Heart left ventricle (tissue), 16 donors: Measurements from ENCODE around the gene MARCHF10. TPM values are rescaled to one million over a fixed set of nuclear protein-coding genes. Genes with fewer than 3 reads are reported as not detected.

Experiments used
- ATAC-seq, 4 donors: fragments of 200-7000 bp; cut with Tn5 transposase; one replicate each; pipeline ENCODE4 v1.9.1; 2020 to 2022; ENCODE audit warnings: moderate library complexity in 4 of 4, mild to moderate bottlenecking in 3 of 4, moderate number of reproducible peaks in 1 of 4
- DNase-seq, 5 donors: peaks; one replicate each; pipeline ENCODE4 v3.0.0-alpha.2; 2020
- H3K27ac ChIP-seq, 12 donors: fragments of 200-600 bp; sonication (generic) in 4 of 12; one replicate each; pipeline versions ENCODE4 v1.5.0 to v1.8.0; 2016 to 2022; ENCODE audit warnings: mild to moderate bottlenecking in 2 of 12
- H3K27me3 ChIP-seq, 9 donors: fragments of 200-600 bp; sonication (generic) in 2 of 9; one replicate each; pipeline versions ENCODE4 v1.5.1 to v1.8.0; 2016 to 2022; ENCODE audit warnings: mild to moderate bottlenecking in 3 of 9
- H3K36me3 ChIP-seq, 9 donors: fragments of 200-600 bp; sonication (generic) in 2 of 9; one replicate each; pipeline versions ENCODE4 v1.5.0 to v1.8.0; 2018 to 2022; ENCODE audit warnings: mild to moderate bottlenecking in 2 of 9
- H3K4me1 ChIP-seq, 12 donors: fragments of 200-600 bp; sonication (generic) in 4 of 12; one replicate each; pipeline versions ENCODE4 v1.5.0 to v1.8.0; 2016 to 2022; ENCODE audit warnings: mild to moderate bottlenecking in 3 of 12
- H3K4me3 ChIP-seq, 12 donors: fragments of 200-600 bp; sonication (generic) in 4 of 12; one replicate each; pipeline versions ENCODE4 v1.5.0 to v1.8.0; 2017 to 2022; ENCODE audit warnings: mild to moderate bottlenecking in 9 of 12, moderate library complexity in 4 of 12
- H3K9me3 ChIP-seq, 12 donors: fragments of 200-600 bp; sonication (generic) in 4 of 12; one replicate each; pipeline versions ENCODE4 v1.5.0 to v1.8.0; 2016 to 2022; ENCODE audit warnings: mild to moderate bottlenecking in 1 of 12
- POLR2A ChIP-seq, 2 donors: fragments of 450-650 bp; IDR thresholded peaks; one replicate each; pipeline ENCODE4 v1.6.1; 2017; ENCODE audit warnings: antibody characterized with exemption in 2 of 2, mild to moderate bottlenecking in 2 of 2, moderate library complexity in 2 of 2
- WGBS, 4 donors: extraction: QIAGEN DNeasy Blood & Tissue Kit in 2 of 4; methylation state at CpG; one replicate each; pipeline versions ENCODE4 v1.1.5 to v1.1.7; 2013 to 2018; 5-methylcytosine and 5-hydroxymethylcytosine counted together
- intact Hi-C, 10 donors: fragments of 100-400 bp; cut with DNase I; formaldehyde crosslinking; loops; one replicate each; pipeline versions ENCODE4 v1.11.1 to v1.14.2; 2022
- polyA plus RNA-seq, 2 donors: library from polyadenylated mRNA; stranded (reverse); fragments of 200-250 nt; gene quantifications; one replicate each; pipeline ENCODE4 v1.2.3, GENCODE V29; 2013
- total RNA-seq, 9 donors: library from RNA; depleted of rRNA in 2 of 9; stranded (reverse); fragments of >200 nt in 2 of 9; fragmentation: NEBNext Ultra II Directional in 3 of 9; extraction: Animal tissue kit (Norgen Biotek cat#: 25700) in 3 of 9; gene quantifications; one replicate each; pipeline versions ENCODE4 v1.1.0 to v1.2.4, GENCODE V29; 2016 to 2023
- TF ChIP-seq, protein P1 (sequence below), 12 donors: fragments of 200-600 bp; sonication (generic) in 4 of 12; IDR thresholded peaks; one replicate each; pipeline versions ENCODE4 v1.5.0 to v1.8.0; 2018 to 2022; ENCODE audit warnings: antibody characterized with exemption in 12 of 12, mild to moderate bottlenecking in 5 of 12
- donor health status: ischemic (EF 13 %, LVEDD 7.1; RV severe dilation, severe dysfunction).
- donor health status: healthy with polysubstance abuse.
- donor health status: DM: no; HTN: yes; CAD: no.
- donor health status: DM: no; HTN: no; CAD: no.
- donor health status: ischemic (EF 25% LVEDD 6.9; RV normal size, moderate dysfunction).
- donor health status: ischemic (EF 25% LVEDD 5.7; RV mildly dilated, moderate dysfunction).
- donor health status: healthy.
- donor health status: DM: yes; HTN: yes; CAD: no.
- donor health status: ischemic (EF 35%, LVEDD 5.7; RV mildly dilated, moderate dysfunction).
- donor health status: nonischemic (EF 11% LVEDD 7.7; RV severe dilation, severe dysfunction).
- donor health status: DM: yes; HTN: yes; CAD: no.
- donor health status: PGD.
- donor health status: ischemic (EF 29% LVEDD 5.4; RV normal size, mild dysfunction).
- donor health status: nonischemic (EF 23%, LVEDD 6.1; RV moderate dilation, normal function).

MARCHF10 gene
- total and polyA plus RNA-seq, 11 donors: not detected

- TF ChIP-seq, protein P1, sequence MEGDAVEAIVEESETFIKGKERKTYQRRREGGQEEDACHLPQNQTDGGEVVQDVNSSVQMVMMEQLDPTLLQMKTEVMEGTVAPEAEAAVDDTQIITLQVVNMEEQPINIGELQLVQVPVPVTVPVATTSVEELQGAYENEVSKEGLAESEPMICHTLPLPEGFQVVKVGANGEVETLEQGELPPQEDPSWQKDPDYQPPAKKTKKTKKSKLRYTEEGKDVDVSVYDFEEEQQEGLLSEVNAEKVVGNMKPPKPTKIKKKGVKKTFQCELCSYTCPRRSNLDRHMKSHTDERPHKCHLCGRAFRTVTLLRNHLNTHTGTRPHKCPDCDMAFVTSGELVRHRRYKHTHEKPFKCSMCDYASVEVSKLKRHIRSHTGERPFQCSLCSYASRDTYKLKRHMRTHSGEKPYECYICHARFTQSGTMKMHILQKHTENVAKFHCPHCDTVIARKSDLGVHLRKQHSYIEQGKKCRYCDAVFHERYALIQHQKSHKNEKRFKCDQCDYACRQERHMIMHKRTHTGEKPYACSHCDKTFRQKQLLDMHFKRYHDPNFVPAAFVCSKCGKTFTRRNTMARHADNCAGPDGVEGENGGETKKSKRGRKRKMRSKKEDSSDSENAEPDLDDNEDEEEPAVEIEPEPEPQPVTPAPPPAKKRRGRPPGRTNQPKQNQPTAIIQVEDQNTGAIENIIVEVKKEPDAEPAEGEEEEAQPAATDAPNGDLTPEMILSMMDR (IDR thresholded peaks at IDR 0.05): no peak
- TF ChIP-seq POLR2A (IDR thresholded peaks at IDR 0.05): no peak
- Histone ChIP-seq H3K27me3 (no peaks in the 10 kb centered on the region), H3K9me3 (peaks cover 0 to 14% (median 5%) of the 10 kb centered on the region in 12 donors), H3K4me1 (peaks cover 0 to 2% (median 0%) of the 10 kb centered on the region in 12 donors), H3K4me3 (no peak overlapping the region), H3K36me3 (peaks cover 0 to 5% (median 0%) of the 10 kb centered on the region in 9 donors), H3K27ac (no peak overlapping the region)
- DNase-seq (no peak), ATAC-seq (no peak)
- WGBS, 4 donors: 94 to 100% (median 97%) methylated on average over 1 of the region's 1 CpG
- intact Hi-C loops: no loop called here
Observed at GRCh38 chr17:62661337-62661736, 146.8 kb downstream of the MARCHF10 start.

GRCh38 chr17:62660629-62661118 lies 147.4 kb downstream of the MARCHF10 start:
- H3K27ac ChIP-seq: no peak overlapping the region
- no peaks in the 10 kb centered on the region for H3K27me3 ChIP-seq
- WGBS, 4 donors: 90 to 97% (median 93%) methylated on average over 2 of the region's 2 CpGs
- H3K4me1 ChIP-seq: peaks cover 0 to 3% (median 0%) of the 10 kb centered on the region in 12 donors
- H3K4me3 ChIP-seq: no peak overlapping the region
- intact Hi-C loops: no loop called here
- H3K9me3 ChIP-seq: peaks cover 0 to 14% (median 5%) of the 10 kb centered on the region in 12 donors
- ATAC-seq (no peak), DNase-seq (no peak)
- TF ChIP-seq, protein P1 (IDR thresholded peaks at IDR 0.05): no peak
- no peak for TF ChIP-seq POLR2A (IDR thresholded peaks at IDR 0.05)
- peaks cover 0 to 4% (median 0%) of the 10 kb centered on the region in 9 donors for H3K36me3 ChIP-seq

DNA sequence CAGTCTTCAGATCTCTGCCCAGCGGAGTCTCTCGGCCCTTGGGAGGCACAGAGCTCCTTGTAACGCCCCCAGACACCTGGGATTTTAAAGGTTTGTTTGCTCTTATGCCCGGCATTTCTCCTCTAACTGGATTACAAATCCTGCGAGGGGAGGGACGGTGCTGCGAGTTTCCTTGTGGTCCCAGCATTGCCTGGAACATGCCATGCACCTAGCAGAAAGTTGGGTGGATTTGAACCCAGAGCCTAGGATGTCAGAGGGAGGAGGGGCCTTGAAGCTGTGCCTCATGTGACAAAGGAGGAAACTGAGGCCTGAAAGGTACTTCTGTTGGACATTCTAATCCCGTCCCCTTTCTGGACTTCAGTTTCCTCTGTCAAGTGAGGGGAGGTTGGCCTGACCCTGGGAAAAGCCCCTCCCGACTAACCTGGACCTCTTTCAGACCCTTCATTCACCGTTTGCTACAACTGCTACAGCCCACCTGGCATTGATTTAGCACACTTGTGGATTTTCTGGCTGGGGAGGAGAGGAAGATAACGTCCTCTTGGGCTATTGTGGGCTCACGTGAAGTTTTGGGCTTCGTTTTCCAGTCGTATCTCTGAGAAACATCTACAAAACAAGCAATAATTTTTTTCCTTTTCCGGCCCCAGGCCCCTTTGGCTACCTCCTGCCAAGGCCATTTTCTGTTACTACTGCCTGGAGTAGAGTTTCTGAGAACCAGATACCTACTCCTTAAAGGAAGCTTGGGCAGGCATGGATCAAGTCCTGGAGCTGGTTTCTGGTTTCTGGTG lies 149.8 kb downstream of the MARCHF10 start:
- H3K4me1 ChIP-seq: peaks cover 0 to 19% (median 12%) of the 10 kb centered on the region in 12 donors
- WGBS, 4 donors: 88 to 92% (median 89%) methylated on average over 15 of the region's 15 CpGs

GRCh38 chr17:62657690-62658089 lies 150.4 kb downstream of the MARCHF10 start:
- 86 to 93% (median 90%) methylated on average over 8 to 9 of the region's 9 CpGs for WGBS, 4 donors
- no peak for TF ChIP-seq POLR2A (IDR thresholded peaks at IDR 0.05)
- TF ChIP-seq, protein P1 (IDR thresholded peaks at IDR 0.05): no peak
- Histone ChIP-seq H3K4me1 (peaks cover 0 to 25% (median 18%) of the 10 kb centered on the region in 12 donors), H3K27me3 (no peaks in the 10 kb centered on the region), H3K4me3 (no peak overlapping the region), H3K9me3 (peaks cover 0 to 14% (median 5%) of the 10 kb centered on the region in 12 donors), H3K36me3 (no peaks in the 10 kb centered on the region), H3K27ac (no peak overlapping the region)
- peak in 1 of 5 donors; percentile 22 for DNase-seq
- intact Hi-C loops: loop anchor here in 1 of 10 donors (10.0 kb wide), 1 partner anchor 53 kb away; no protein-coding TSS in a partner anchor
- no peak for ATAC-seq

More for the DNA sequence above, 149.8 kb downstream of the MARCHF10 start:
- Histone ChIP-seq H3K4me3 (no peak overlapping the region), H3K36me3 (no peaks in the 10 kb centered on the region), H3K27ac (no peak overlapping the region), H3K9me3 (peaks cover 0 to 14% (median 5%) of the 10 kb centered on the region in 12 donors), H3K27me3 (no peaks in the 10 kb centered on the region)
- ATAC-seq (no peak), DNase-seq (no peak)
- intact Hi-C loops: loop anchor here in 1 of 10 donors (10.0 kb wide), 1 partner anchor 54 kb away; no protein-coding TSS in a partner anchor
- TF ChIP-seq, protein P1 (IDR thresholded peaks at IDR 0.05): no peak
- no peak for TF ChIP-seq POLR2A (IDR thresholded peaks at IDR 0.05)
